NCI-H82 (cell line): ENCODE measurements around the gene PANX2.
"Not testable (repeated sequence)": the region's sequence is repeated elsewhere in the genome, so short reads cannot be mapped to it uniquely, and the experiment has no call there.

Source experiments
- DNase-seq: peaks from one replicate; lab custom pipeline; 2025; lab: John Stamatoyannopoulos, UW

The PANX2 gene

DNA sequence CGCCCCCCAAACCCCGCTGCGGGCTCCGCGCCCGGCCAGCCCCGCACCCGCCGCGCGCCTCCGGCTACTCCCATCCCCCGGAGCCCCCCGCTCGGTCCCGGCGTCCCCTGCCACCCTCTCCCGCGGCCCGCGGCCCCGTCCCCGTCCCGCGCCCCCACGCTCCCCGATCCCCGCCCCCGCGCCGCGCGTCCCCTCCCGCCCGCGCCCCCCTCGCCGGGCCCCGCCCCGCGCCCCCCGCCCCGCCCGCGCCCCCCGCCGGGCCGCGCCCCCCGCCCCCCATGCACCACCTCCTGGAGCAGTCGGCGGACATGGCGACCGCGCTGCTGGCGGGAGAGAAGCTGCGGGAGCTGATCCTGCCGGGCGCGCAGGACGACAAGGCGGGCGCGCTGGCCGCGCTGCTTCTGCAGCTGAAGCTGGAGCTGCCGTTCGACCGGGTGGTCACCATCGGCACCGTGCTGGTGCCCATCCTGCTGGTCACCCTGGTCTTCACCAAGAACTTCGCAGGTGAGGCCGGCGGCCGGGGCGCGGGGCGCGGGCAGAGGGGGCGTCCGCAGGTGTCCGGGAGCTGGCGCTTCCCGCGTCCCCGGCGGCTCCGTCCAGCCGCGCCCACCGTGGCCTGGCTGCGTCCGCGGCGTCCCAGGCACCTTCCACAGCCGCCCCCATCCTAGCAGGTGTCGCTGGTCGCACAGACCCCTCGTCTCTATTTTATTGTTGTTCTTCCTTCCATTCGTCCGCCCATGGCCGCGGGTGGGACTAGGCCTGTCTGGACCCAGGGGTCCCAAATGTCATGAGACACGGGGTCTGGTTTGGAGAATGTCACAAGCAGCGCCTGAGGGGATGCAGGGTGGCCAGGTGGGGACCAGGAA is at the start of gene PANX2:
Gene PANX2 (plus strand): TSS at position 279 of the 866 bp plus-strand sequence. CDS start 0 bp downstream, at position 279.
- DNase-seq = peak; percentile 15

DNA sequence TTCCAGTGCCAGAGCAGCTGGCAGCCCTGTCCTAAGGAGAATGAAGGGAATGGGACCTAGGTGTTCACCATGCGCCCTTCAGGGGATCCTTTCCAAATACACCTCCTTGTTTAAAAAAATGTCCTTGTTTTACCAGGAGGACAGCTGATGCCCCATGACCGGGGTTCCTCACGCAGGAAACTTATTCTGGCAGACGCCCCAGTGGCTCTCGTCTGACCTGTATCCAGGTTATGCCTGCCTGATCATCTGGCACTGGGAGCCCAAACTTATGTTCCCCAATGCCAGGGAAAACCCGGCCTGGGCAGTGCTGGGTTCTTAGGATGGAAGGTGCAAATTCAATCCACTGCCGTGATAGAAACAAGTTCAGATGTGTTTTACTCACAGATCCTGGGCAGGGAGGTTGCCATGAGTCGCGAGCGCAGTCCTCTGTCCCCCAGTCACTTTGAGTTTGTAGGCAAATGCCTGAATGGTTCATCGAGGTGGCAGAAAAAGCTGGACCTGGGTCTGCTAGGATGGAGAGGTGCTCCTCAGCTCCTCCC is 49.3 kb upstream of the PANX2 start:
- DNase-seq = no peak

DNA sequence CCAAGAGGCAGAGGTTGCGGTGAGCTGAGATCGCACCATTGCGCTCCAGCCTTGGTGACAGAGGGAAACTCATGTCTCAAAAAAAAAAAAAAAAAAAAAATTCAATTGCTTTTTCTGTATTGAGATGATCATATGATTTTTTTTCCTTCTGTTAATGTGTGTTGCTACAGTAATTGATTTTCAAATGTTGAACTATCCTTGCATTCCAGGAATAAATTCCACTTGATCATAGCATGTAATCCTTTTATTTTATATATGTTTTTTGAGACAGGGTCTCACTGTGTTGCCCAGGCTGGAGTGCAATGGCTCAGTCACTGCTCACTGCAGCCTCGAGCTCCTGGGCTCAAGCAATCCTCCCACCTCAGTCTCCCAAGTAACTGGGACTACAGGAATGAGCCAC is 47.4 kb upstream of the PANX2 start:
- DNase-seq = no peak

DNA sequence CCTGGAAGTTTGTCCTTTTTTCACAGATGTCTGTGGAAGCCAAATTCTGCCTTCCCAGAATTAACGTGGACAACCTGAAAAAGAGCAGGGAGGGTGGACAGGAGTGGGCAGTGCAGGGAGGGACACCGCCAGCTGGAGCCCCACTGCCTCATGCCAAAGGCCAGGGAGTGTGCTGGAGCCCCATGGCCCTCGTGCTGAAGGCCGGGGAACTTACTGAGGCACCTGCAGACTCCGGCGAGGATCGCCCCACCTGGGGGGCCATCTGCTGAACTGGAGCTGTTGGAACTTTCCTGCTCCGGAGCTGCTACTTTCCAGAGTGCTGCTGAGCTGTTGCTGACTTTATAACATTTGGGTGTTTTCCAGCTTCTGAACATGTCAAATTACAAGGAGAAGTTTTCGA is 45.5 kb upstream of the PANX2 start:
- no peak for DNase-seq

DNA sequence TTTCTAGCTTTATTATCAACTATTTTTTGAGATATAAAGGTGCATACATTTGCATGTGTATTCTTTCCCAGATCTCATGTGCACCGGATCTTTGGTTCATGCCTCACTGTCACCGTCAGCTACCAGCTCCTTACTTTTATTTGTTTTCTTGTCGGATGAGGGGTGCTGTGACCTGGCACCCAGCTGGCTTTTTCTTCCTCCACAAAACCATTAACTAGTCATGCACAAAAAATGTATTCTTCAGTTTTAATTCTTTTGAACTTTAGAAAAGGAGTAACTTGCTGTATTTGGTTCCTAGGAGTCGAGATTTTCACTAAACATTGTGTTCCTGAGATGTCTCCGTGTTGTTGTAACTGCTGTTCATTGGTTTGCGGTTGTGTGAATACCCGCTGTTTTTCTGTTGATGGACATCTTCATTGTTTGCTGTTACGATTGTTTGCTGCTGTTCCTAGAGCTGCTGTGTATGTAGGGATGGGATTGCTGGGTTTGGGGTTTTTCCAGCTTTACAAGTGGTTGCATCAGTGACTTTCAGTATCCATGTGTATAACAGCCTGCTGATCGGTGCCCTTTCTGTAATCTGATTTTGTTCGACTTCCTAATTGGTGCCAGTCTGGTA is 41.3 kb upstream of the PANX2 start:
- no peak for DNase-seq

GRCh38 chr22:50131894-50132293 is 38.6 kb upstream of the PANX2 start:
- DNase-seq = no peak

- DNase-seq = peak; percentile 21
These were observed 36.0 kb upstream of the PANX2 start for GRCh38 chr22:50134481-50134880.

- no peak for DNase-seq
These were observed 33.9 kb upstream of the PANX2 start for GRCh38 chr22:50136581-50137015.

DNA sequence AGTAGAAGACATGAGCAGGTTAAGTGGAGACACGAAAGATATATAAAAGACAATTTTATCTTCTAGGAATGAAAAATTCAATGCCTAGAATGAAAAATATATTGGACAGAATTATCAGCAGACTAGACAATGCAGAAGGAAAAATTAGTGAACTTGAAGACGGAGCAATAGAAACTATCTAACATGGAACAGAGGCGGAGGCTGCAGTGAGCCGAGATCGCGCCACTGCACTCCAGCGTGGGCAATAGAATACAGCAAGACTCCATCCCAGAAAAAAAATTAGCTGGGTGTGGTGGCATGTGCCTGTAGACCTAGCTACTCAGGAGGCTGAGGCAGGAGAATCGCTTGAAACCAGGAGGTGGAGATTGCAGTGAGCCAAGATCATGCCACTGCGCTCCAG is 33.3 kb upstream of the PANX2 start:
- not testable (repeated sequence) for DNase-seq

- DNase-seq = no peak
These were observed 32.5 kb upstream of the PANX2 start for GRCh38 chr22:50138041-50138440.

DNA sequence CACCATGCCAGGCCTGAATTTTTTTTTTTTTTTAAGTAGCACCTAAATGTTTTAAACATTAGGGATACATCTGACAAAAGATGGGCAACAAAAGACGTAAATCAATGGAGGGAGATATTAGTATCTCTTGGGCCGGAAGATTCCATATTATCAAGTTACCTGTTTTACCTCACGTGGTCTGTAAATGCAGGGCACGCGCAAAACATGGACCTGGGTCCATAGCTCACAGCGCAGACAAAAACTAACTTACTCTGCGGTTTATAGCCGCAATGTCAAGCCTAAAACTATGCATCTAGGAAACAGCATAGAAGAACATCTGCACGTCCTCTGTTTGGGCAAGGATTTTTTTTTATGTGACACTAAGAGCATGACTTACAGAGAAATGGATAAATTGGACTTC is 31.5 kb upstream of the PANX2 start:
- DNase-seq = no peak

- no peak for DNase-seq
These were observed 30.6 kb upstream of the PANX2 start for GRCh38 chr22:50139843-50140415.

GRCh38 chr22:50140615-50141014 is 29.9 kb upstream of the PANX2 start:
- DNase-seq = no peak

DNA sequence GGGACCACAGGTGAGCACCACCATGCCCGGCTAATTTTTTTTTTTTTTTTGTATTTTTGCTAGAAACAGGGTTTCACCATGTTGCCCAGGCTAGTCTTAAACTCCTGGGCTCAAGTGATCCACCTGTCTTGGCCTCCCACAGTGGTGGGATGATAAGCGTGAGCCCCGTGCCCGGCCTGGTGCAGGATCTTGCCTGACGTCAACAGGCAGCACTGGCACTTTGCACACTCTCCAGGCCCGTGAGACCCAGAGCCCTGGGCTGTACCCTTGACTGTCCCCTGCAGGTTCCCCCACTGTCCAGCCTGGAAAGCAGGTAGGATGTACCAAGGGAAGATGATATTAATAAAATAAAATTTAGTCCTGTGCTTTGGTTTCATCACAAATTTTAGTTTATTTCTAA is 29.1 kb upstream of the PANX2 start:
- no peak for DNase-seq

GRCh38 chr22:50141891-50142363 is 28.6 kb upstream of the PANX2 start:
- DNase-seq = peak; percentile 47

DNA sequence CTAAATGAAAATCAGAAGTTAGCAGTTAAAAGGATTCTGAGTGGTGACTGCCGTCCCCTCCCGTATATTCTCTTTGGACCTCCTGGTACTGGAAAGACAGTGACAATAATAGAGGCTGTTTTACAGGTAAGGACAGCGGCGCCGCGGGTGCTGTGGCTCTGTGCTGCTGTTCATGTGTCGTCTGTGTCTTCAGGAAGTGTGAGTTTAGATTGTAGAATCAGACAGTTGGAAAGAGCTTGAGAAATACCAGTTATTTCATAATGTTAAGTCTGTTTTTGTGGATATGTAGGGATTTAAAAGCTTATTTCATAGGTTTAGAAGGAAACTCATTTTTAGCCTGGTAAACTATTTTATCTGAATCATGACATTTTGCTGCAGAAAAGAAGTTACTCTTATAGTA is 27.4 kb upstream of the PANX2 start:
- DNase-seq = no peak

DNA sequence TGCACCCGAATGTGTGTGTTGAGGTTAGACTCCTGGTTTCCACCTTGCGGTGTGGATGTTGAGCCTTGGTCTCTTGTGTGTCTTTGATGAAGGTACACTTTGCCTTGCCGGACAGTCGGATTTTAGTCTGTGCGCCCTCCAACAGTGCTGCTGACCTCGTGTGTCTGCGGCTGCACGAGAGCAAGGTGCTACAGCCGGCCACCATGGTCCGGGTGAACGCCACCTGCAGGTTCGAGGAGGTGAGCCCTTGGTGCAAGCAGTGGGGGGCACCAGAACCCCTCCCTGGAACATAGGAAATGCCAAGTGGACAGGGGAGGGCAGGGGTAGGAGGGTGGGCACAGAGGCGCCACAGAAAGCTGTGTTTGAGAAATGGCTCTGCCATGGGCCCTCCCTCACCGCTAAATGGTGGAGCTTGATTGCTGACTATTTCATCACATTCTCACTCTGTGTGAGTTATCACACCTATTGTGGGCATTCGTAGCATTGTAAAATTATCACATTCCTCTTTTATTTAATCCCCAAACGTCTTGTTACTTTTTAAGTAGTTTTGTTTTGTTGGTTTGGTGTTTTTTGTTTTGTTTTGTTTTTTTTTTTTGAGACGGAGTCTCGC is 26.4 kb upstream of the PANX2 start:
- DNase-seq = no peak

GRCh38 chr22:50145721-50146438 is 24.7 kb upstream of the PANX2 start:
- no peak for DNase-seq

- peak; percentile 49 for DNase-seq
These were observed 23.9 kb upstream of the PANX2 start for GRCh38 chr22:50146439-50147238.

DNA sequence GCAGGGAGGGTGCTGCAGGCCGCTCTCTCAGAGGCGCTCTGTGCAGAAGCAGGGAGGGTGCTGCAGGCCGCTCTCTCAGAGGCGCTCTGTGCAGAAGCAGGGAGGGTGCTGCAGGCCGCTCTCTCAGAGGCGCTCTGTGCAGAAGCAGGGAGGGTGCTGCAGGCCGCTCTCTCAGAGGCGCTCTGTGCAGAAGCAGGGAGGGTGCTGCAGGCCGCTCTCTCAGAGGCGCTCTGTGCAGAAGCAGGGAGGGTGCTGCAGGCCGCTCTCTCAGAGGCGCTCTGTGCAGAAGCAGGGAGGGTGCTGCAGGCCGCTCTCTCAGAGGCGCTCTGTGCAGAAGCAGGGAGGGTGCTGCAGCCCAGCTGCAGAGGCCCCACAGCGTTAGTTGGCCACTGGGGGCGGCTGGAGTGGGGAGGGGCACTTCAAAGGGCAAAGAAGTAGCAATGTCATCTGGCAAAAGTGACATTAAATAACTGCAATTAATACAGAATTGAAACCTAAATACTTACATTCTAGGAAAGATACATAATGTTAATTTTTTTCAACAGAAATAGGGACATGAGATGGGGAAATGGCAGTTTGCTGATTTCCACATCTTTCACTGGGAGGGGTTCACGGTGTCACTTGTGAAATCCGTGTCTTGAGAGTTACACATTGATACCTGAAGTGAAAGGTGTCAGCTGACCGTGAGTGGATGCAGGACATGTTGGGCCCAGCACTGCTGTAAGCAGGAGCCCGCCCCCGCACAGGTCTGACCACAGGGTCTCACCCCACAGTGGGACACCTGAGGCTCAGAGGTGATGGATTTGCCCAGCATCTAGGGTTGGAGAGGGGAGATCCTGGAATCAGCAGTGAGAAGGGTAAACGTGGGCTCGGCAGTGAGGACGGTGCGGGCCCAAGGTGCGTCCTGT is 23.0 kb upstream of the PANX2 start:
- not testable (repeated sequence) for DNase-seq
